ENCODE data around the gene WWOX. TPM values are rescaled to one million over a fixed set of nuclear protein-coding genes. Genes with fewer than 3 reads are reported as not detected.

WWOX gene
- total and polyA plus RNA-seq, 2 of the 4 experiments (the other 2 are of a cell fraction) = 2.7 to 5.4 TPM

DNA sequence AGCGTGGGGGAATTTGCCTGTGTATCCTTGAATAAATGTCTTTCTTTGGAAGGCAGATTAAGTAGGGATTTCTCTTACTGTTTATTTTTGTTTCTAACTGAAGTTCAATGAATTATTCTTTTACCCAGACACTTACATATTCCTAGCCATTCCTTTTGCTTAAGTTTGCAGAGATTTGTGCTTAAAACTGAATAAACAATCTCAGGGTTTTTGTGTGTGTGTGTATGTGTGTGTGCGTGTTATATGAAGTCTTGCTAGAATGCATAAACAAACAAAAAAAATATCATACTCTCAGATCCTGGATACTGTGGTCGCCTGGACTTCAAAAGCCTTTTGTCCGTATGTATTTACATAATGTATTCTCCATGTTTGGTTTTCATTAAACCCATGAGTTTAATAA lies 828.3 kb downstream of the WWOX start:
- no peak overlapping the region for H3K4me3 ChIP-seq (ENCODE audit: insufficient read depth, low read depth, low read length)
- in situ Hi-C loops (cut with MboI; ENCODE audit: low sequenced_read_pairs) = no loop called here
- H3K4me2 ChIP-seq (ENCODE audit: low read depth, low read length) = no peak overlapping the region
- no peak overlapping the region for H3K18ac ChIP-seq (ENCODE audit: low read depth, low read length)
- H3K79me1 ChIP-seq (ENCODE audit: low read depth in 1 of 2, low read length in 2 of 2) = no peaks in the 10 kb centered on the region
- H3K14ac ChIP-seq (replicated peaks; ENCODE audit: low read depth, low read length) = no peak overlapping the region
- no peak overlapping the region for H4K5ac ChIP-seq (ENCODE audit: low read depth, low read length)
- H3K27me3 ChIP-seq (ENCODE audit: control insufficient read depth, insufficient read depth, low read length) = no peaks in the 10 kb centered on the region
- no peak overlapping the region for H2BK120ac ChIP-seq (ENCODE audit: low read depth, low read length)
- no peak overlapping the region for H4K8ac ChIP-seq (ENCODE audit: low read depth in 2 of 2, low read length in 2 of 2)
- H2AK5ac ChIP-seq (ENCODE audit: low read depth, low read length) = no peak overlapping the region
- no peak overlapping the region for H3K4ac ChIP-seq (ENCODE audit: low read depth, low read length)
- no peak overlapping the region for H3K9ac ChIP-seq (ENCODE audit: low read depth, low read length)
- H4K91ac ChIP-seq (ENCODE audit: insufficient read depth, low read depth, low read length) = no peak overlapping the region
- H3K9me3 ChIP-seq (ENCODE audit: control insufficient read depth, insufficient read depth, low read length) = peaks cover 27% of the 10 kb centered on the region
- no peak overlapping the region for H2BK15ac ChIP-seq (ENCODE audit: low read depth, low read length)
- H3K27ac ChIP-seq (ENCODE audit: insufficient read depth, low read length) = no peak overlapping the region
- BruUV-seq (replicated peaks) = no TSS peak
- ChIA-PET CTCF (no interaction called here), POLR2A (ENCODE audit: unreplicated experiment) (no interaction called here)
- no peak overlapping the region for H2BK20ac ChIP-seq (ENCODE audit: low read depth, low read length)
- H4K20me1 ChIP-seq (ENCODE audit: insufficient read depth, low read length) = no peaks in the 10 kb centered on the region
- H2BK5ac ChIP-seq (ENCODE audit: low read depth, low read length, poor library complexity, severe bottlenecking) = no peak overlapping the region
- H3K4me1 ChIP-seq (ENCODE audit: control insufficient read depth, insufficient read depth, low read length) = no peaks in the 10 kb centered on the region
- H2AK9ac ChIP-seq (replicated peaks; ENCODE audit: low read depth, low read length, poor library complexity) = no peak overlapping the region
- no peaks in the 10 kb centered on the region for H3K36me3 ChIP-seq (ENCODE audit: control insufficient read depth, insufficient read depth, low read length)
- TF ChIP-seq BHLHE40 (IDR thresholded peaks at IDR 0.05; ENCODE audit: low read depth, low read length) = no peak
- TF ChIP-seq USF2 (IDR thresholded peaks at IDR 0.05; ENCODE audit: low read depth, low read length) = no peak
- TF ChIP-seq MAZ (IDR thresholded peaks at IDR 0.05; ENCODE audit: borderline replicate concordance, low read depth, low read length) = no peak
- TF ChIP-seq POLR2A (IDR thresholded peaks at IDR 0.05; ENCODE audit: low read depth, low read length) = no peak
- no peak for TF ChIP-seq MAFK (IDR thresholded peaks at IDR 0.05; ENCODE audit: low read depth, low read length)
- no peak for TF ChIP-seq CEBPB (IDR thresholded peaks at IDR 0.05; ENCODE audit: low read depth, low read length)
- TF ChIP-seq CTCF (conservative IDR thresholded peaks at IDR 0.05; ENCODE audit: low read depth, low read length) = no peak
- TF ChIP-seq CHD1 (IDR thresholded peaks at IDR 0.05; ENCODE audit: low read depth, low read length) = no peak
- no peak for TF ChIP-seq RFX5 (IDR thresholded peaks at IDR 0.05; ENCODE audit: low read depth, low read length)
- no peak for TF ChIP-seq RCOR1 (IDR thresholded peaks at IDR 0.05; ENCODE audit: insufficient replicate concordance, low read length)
- no peak for TF ChIP-seq MXI1 (IDR thresholded peaks at IDR 0.05; ENCODE audit: borderline replicate concordance, low read depth, low read length)
- no peak for TF ChIP-seq RAD21 (IDR thresholded peaks at IDR 0.05; ENCODE audit: low read length)
- TF ChIP-seq SMC3 (IDR thresholded peaks at IDR 0.05; ENCODE audit: low read depth, low read length) = no peak
- TF ChIP-seq FOS (IDR thresholded peaks at IDR 0.05; ENCODE audit: low read depth, low read length) = no peak
- no peak for TF ChIP-seq ELK1 (IDR thresholded peaks at IDR 0.05; ENCODE audit: borderline replicate concordance, low read depth, low read length)
- no peak for TF ChIP-seq NFE2L2 (IDR thresholded peaks at IDR 0.05; ENCODE audit: low read depth, low read length)
- DNase-seq = no peak
- dilution Hi-C loops (cut with HindIII; ENCODE audit: low sequenced_read_pairs, unreplicated experiment) = no loop called here
- no peak for ATAC-seq (ENCODE audit: low read depth)
- H3K56ac ChIP-seq (ENCODE audit: extremely low read depth, insufficient read depth, low read length) = no peak overlapping the region
- no peak overlapping the region for H3K23ac ChIP-seq (ENCODE audit: low read depth, low read length)
- H2AFZ ChIP-seq (replicated peaks; ENCODE audit: low read length, poor library complexity) = no peak overlapping the region
- intact Hi-C loops (cut with micrococcal nuclease) = no loop called here
- no CpG with 5 or more reads among the region's 4 CpGs for WGBS, 2 experiments (ENCODE audit: extremely low coverage in 2 of 2, insufficient read length in 1 of 2)
- no peaks in the 10 kb centered on the region for H3K9me1 ChIP-seq (ENCODE audit: insufficient read depth, low read length)
